GM21381 (cell line): ENCODE measurements around the gene ANKRD18B.
"Not testable (repeated sequence)": the region's sequence is repeated elsewhere in the genome, so short reads cannot be mapped to it uniquely, and the experiment has no call there.

Experiments
- ATAC-seq: cut with Tn5 transposase; IDR thresholded peaks from one replicate; pipeline ENCODE4 v1.9.1; 2021; ENCODE audit warnings: mild to moderate bottlenecking, moderate library complexity; ENCODE audit not compliant: unreplicated experiment

ANKRD18B gene

DNA sequence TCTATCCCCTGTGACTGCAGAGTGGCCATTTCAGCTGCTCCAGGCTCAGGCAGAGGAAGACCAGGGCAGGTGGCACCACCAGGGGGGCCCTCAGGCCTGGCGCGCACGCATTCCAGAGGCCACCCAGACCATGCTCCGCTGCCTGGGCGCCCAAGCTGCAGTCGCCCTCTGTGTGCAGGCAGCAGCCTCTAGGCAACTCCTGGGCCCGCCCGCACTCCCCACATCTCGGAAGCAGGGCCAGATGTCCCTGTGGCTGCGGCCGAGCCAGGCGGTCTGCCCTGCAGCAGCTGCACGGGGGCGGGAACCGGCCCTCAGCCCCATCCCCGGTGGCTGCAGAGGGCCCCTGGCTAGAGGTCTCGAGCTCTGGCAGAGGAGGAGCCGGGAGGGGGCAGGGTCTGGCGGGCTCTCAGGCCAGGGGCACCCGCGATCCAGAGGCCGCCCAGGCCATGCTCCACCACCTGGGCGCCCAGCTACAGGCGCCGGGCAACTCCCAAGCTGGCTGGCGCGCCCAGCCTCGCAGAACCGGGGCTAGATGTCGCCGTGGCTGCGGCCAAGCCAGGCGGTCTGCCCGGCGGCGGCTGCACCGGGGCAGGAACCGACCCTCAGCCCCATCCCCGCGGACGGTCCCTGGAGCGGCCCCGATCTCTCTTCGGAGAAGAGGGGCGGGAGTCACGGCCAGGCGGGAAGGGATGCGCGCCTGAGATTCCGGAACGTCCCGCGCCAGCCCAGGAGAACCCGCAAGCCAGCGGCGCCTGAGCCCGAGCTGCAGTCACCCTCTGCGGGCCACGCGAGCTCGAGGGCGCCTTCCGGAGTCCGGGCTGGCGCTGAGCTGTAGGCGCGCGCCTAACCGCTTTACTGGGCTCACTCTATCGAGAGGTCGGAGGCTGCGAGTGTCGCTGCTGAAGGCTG lies at the start of gene ANKRD18B:
Gene ANKRD18B (plus strand): TSS at position 855 of the 909 bp plus-strand sequence. CDS start 239 bp downstream, outside the sequence.
- ATAC-seq: not testable (repeated sequence)

DNA sequence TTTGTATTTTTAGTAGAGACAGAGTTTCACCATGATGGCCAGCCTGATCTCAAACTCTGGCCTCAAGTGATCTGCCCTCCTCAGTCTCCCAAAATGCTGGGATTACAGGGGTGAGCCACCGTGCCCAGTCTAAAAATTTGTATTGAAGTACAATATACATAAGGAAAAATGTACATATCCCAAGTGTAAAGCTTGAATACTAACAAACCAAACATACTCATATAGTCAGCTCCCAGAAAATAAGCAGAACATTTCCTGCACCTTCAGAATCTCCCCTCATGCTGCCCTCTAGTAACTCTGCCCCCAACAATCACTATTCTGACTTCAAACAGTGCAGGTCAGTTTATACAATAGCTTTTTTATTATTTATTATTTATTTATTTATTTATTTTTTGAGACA lies 48.7 kb upstream of the ANKRD18B start:
- no peak for ATAC-seq

DNA sequence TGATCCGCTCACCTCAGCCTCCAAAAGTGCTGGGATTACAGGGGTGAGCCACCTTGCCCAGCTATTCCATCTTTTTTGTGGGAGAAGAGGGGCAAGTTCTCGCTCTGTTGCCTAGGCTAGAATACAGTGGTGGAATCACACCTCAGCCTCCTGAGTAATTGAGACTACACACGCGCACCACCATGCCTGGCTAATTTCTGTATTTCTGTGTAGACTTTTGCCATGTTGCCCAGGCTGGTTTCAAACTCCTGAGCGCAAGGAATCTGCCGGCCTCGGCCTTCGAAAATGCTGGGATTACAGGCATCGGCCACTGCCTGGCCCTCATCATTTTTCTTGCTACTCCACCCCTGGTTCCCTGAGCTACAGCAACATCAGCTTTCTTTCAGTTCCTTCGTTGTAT lies 47.5 kb upstream of the ANKRD18B start:
- no peak for ATAC-seq

DNA sequence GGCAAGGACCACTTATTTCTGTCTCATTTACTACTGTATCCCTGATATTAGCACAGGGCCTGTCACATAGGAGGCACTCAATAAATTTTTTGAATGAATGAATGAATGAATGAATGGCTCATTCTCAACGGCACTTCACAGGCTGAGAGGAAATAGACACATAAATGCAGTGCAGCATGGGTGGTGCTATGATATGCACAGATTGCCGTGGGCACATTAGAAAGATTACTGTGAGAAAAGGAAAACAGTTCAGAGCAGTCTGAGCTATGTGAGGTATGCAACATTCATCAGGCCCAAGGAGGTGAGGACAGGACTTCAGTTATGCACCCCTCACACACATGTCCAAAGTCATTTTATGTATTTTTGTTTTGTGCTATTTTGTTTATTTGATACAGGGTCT lies 43.9 kb upstream of the ANKRD18B start:
- no peak for ATAC-seq

DNA sequence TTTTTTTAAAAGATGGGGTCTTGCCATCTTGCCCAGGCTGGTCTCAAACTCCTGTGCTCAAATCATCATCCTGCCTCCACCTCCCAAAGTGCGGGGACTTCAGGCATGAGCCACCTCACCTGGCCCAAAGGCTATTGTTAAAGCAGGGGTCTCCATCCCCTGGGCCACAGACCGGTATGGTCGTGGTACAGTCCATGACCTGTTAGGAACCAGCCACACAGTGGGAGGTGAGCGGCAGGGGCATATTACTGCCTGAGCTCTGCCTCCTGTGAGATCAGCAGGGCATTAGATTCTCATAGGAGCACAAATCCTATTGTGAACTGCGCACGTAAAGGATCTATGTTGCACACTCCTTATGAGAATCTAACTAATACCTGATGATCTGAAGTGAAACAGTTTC lies 43.1 kb upstream of the ANKRD18B start:
- no peak for ATAC-seq

DNA sequence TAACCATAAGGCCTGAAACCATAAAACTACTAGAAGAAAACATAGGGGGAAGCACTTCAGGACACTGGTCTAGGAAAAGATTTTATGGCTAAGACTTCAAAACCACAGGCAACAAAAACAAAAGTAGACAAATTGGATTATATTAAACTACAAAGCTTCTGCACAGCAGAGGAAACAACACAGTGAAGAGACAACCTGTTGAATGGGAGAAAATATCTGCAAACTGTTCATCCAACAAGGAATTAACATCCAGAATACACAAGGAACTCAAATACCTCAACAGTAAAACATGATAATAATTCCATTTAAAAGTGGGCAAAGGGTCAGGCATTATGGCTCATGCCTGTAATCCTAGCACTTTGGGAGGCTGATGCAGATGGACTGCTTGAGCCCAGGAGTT lies 38.7 kb upstream of the ANKRD18B start:
- not testable (repeated sequence) for ATAC-seq

DNA sequence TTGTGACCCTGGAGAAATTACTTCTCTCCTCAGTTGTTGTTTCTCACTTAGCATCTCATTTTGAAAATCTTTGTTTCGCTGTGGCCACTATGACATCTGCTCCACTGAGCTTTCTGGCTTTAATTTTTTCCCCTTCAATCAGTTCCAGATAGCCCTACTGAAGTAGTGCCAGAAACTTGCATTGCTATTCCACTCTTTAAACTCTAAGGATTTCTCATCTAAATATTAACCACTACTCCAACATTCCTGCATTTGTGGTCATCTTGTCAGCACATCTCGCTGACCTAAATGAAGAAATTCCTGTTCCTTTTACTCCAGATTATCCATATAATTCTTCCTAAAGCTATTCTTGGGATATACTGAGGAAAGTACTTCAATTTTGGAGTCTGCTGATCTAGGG lies 35.0 kb upstream of the ANKRD18B start:
- no peak for ATAC-seq

DNA sequence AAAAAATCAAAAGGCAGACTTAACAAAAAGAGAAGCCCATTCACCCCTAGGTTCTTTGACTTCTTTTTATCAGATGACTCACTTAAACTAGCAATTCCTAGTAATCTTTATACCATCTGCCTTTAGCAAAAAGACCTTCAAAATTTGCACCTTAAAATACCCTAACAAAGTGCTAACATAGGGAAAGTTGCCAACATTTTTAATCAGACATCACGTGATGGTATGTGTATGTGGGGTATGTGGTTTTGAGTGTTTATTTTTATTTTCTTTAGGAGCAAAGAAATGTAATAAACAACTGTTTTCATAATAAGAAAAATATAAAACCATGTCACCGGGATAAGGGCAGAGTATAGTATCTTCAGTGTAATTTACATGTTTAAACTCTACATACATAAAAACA lies 30.2 kb upstream of the ANKRD18B start:
- not testable (repeated sequence) for ATAC-seq

DNA sequence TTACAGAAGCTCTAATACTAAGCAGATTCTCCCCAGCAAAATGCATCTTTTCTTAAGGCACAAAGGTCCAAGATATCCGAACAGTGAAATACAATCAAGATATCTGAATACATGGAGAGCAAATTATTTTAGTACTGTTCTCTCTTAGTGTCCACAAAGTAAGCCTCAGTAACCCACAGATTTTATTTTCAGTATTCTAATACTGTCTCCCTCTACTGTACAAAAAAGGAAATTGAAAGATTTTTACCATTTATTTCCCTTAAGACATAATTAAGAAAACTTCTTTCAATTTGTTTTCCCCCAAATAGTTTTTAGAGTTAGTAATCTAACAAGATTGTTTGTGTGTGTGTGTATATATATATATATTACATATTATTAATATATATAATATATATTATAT lies 25.7 kb upstream of the ANKRD18B start:
- no peak for ATAC-seq

DNA sequence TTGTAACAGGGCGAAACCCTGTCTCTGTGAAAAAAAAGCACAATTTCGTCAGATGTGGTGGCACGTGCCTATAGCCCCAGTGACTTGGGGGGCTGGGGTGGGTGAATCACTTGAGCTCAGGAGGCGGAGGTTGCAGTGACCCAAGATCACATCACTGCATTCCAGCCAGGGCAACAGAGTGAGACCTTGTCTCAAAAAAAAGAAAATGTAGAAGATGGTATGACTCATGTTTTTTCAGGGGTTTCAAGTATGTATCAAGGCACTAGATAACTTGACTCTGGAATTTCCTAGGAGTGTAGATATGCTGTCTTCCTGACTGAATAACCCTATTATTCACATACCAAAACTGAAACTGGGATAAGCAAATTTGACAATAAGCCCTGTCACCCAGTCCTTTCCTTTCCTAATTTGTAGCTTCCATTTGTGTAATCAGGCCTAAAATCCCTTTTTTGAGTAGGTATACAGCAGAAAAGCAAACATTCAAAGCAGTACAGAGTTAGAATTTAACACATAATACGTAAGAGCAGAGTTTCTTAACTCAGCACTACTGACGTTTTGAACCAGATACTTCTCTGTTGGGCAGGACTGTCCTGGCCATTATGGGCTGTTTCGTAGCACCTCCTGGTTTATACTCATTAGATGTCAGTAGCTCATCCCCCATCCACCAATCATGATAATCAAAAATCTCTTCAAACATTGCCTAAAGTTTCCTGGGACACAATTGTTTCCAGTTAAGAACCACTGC lies 17.3 kb upstream of the ANKRD18B start:
- ATAC-seq: no peak

DNA sequence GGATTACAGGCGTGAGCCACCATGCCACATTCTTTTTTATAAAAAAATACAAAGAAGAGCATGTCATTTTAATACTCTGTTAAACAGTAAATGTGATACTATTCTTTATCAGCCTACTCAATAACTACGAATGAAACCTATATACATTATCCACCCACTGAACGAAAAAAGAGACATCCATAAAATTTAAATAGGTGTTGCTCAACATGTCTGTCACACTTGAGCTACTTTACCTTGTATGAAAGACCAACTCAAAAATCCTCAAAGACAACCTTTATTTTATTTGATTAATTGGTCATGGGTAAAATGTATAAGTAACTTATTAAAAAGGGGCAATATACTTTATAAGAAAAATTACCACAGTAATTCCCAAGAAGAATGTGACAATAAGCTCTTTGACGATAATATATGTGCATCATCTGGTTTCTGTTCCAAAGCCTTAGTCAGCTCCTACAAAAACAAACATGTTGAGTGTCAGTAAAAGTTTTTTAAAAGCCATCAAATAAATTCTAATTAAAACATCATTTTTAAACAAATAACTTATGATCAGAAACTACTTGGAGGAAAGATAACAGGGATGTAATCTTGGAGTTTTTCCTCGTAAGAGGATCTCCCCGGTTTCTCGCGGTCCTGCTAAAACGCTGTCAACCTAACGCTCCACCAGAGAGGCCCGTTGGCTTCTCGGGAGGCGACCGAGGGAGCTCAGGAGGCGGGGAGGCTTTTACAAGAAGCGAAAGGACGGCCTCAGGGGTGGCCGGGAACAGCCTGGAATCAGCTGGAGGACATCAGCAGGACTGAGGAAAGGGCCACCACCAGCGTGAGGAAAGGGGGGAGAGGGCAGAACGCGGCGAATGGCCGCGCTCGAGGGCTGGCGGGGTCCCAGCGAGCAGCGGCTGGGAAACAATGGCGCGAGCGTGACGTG lies 13.5 kb upstream of the ANKRD18B start:
- ATAC-seq: no peak

DNA sequence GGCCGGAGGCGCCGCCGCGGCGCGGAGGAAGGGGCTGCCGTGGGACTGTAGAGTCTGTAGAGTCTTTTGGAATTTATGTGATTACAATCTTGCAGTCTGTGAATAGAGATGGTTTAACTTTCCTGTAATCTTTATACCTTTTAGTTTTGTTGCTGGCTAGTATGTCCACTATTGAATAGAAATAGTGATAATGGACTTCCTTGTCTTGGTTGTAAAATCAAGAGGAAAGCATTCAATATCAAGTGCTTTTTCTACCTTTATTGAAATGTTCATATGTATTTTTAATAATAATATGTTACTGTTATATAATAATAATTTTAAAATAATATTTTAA lies 12.9 kb upstream of the ANKRD18B start:
- not testable (repeated sequence) for ATAC-seq

DNA sequence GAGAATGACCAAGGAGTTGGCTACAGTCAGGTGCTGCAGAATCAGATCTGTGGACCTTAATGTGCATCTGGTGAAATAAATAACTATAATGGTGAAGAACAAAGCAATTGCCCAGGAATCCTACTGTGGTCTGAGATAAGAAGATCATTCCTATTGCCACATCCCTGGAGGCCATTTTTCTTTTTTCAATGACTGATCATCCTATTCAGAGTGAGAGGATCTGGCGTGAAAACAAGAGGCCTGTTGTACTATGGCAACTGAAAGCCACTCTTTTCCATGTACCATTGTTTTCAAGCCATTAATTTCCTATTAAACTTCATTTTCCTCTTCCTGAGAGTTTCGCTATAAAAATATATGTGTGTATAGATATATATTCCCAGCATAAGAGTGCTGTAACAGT lies 11.5 kb upstream of the ANKRD18B start:
- not testable (repeated sequence) for ATAC-seq

DNA sequence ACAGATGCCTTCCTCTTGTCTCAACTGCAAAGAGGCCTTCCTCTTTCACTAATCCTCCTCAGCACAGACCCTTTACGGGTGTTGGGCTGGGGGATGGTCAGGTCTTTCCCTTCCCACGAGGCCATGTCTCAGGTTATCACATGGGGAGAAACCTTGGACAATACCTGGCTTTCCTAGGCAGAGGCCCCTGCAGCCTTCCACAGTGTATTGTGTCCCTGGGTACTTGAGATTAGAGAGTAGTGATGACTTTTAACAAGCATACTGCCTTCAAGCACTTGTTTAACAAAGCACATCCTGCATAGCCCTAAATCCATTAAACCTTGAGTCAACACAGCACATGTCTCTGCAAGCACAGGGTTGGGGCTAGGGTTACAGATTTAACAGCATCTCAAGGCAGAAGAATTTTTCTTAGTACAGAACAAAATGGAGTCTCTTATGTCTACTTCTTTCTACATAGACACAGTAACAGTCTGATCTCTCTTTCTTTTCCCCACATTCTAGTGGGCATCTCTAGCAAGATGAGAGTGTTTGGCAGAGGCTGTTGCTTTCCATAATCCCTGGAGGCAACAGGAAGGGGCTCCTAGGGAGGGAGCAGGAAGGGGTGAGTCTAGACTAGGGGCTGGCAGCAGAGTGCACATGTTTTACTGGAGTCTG lies 8.6 kb upstream of the ANKRD18B start:
- ATAC-seq: not testable (repeated sequence)

DNA sequence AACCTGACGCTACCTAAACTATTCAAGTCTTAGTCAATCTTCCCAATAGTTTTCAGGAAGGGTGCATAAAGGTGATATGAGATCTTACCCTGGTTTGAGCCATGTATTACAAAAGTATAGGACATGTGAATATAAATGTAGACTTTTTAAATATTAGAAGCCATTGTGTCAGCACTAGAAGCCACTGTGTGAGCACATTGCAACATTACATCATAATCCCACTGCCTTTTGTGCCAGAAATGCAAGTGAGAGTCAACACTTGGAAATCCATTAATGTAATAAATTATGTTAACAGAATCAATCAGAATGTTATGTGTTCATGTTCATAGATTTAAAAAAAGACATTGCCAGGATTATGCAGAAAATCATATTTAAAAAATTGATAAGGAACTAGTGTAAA lies 7.7 kb upstream of the ANKRD18B start:
- ATAC-seq: not testable (repeated sequence)

DNA sequence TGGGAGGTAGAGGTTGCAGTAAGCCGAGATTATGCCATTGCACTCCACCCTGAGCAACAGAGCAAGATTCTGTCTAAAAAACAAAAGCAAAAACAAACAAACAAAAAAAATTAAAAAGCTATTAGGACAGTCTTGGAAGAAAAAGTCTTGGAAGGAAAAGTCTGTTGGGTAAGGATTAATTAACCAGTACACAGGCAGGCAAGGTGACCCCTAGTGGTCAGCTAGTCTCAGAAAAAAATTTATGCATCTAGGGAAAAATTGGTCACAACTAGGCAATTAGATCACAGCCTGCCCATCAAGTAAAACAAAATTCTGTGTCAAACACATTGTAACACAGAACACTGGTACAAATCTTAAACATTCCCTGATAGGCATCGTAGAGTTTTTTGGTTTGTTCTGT lies 6.7 kb upstream of the ANKRD18B start:
- ATAC-seq: no peak

DNA sequence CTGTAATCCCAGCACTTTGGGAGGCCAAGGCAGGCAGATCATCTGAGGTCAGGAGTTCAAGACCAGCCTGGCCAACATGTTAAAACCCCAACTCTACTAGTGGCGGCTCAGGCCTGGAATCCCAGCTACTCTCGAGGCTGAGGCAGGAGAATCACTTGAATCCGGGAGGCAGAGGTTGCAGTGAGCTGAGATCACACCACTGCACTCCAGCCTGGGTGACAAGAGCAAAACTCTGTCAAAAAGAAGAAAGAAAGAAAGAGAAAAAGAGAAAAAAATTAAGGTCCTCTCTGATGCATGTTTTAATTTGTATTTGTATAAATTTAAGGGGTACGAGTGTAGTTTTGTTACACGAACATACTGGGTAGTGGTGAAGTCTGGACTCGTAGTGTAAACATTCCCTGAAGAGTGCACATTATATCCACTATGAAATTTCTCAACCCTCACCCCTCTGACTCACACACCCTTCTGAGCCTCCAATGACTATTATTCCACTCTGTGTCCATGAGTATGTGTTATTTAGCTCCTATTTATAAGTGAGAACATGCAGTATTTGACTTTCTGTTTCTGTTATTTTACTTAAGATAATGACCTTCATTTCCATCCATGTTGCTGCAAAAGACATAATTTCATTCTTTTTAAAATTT lies 6.0 kb upstream of the ANKRD18B start:
- not testable (repeated sequence) for ATAC-seq

DNA sequence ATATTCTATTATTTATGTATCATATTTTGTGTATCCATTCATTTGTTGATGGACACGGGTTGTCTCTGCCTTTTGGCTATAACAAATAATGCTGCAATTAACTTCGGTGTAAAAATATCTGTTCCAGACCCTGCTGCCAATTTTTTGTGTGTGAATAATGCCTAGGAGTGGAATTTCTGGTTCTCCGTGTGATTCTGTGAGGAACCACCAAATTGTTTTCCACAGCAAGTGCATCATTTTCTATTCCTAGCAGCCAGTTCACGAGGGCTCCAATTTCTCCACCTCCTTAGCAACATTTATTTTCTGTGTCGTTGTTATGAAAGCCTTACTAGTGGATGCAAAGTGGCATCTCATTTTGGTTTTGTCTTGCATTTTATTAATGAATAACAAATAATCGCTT lies 2.2 kb upstream of the ANKRD18B start:
- not testable (repeated sequence) for ATAC-seq

DNA sequence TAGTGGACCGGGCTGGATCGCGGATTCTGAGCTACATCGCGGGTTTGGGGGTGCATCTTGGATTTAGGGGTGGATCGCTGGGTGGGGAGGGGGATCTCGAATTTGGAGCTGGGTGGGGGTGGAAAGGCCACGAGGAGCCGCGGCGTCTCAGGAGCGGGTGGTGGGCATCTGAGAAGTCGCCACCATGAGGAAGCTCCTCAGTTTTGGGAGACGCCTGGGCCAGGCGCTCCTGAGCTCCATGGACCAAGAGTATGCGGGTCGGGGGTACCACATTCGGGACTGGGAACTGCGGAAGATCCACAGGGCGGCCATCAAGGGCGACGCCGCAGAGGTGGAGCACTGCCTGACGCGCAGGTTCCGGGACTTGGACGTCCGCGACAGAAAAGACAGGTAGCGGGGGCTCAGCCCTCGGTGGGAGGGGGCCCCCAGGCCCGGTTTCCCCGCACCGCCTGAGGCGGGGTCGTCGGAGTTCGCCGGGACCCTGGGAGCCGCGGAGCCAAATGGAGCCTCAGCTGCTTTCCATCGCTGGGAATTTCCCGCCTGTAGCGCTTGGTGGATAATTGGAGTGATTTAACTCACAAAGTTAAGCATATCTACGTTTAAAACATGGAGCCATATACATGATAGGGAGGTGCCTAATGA lies 376 bp downstream of the ANKRD18B start:
- no peak for ATAC-seq

DNA sequence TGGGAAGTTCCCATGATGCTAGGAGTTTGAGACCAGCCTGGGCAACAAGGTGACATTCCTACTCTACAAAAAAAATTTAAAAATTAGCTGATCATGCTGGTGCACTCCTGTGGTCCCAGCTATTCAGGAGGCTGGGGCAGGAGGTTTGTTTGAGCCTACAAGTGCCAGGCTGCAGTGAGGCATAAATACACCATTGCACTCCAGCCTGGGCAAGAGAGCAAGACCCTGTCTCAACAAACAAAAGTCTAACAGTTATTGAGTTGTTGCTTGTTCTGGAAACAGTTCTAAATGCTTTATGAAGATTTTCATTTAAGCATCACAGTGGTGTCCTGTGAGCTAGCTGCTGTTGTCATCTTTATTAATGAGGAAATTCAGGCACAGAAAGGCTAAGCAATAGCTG lies 4.0 kb downstream of the ANKRD18B start:
- not testable (repeated sequence) for ATAC-seq
